A673 (cell line): ENCODE results near the gene TMEM108.

Source experiments
- CTCF ChIP-seq: fragments of 300-800, 200-600 bp; sonication (generic); conservative IDR thresholded peaks from 2 replicates; pipeline ENCODE4 v1.5.1; 2017; ENCODE audit warnings: low read depth, mild to moderate bottlenecking, antibody characterized with exemption, low read length, moderate library complexity, mixed read lengths
- EZH2 ChIP-seq: fragments of 200-600 bp; sonication (generic); IDR thresholded peaks from 2 replicates; pipeline ENCODE4 v1.6.1; 2017; ENCODE audit warnings: borderline replicate concordance, low read depth, mild to moderate bottlenecking, mixed read lengths, antibody characterized with exemption, low read length; ENCODE audit not compliant: poor library complexity, severe bottlenecking

- no peak for TF ChIP-seq CTCF
- no peak for TF ChIP-seq EZH2
Measured at GRCh38 chr3:133169331-133170068, 131.3 kb downstream of the TMEM108 start.
